HG03135 (cell line): ENCODE results near the gene GSTM2.

ENCODE experiments used
- ATAC-seq: cut with Tn5 transposase; IDR thresholded peaks from one replicate; pipeline ENCODE4 v1.9.1; 2021; ENCODE audit warnings: mild to moderate bottlenecking, moderate library complexity; ENCODE audit not compliant: unreplicated experiment

Gene GSTM2

DNA sequence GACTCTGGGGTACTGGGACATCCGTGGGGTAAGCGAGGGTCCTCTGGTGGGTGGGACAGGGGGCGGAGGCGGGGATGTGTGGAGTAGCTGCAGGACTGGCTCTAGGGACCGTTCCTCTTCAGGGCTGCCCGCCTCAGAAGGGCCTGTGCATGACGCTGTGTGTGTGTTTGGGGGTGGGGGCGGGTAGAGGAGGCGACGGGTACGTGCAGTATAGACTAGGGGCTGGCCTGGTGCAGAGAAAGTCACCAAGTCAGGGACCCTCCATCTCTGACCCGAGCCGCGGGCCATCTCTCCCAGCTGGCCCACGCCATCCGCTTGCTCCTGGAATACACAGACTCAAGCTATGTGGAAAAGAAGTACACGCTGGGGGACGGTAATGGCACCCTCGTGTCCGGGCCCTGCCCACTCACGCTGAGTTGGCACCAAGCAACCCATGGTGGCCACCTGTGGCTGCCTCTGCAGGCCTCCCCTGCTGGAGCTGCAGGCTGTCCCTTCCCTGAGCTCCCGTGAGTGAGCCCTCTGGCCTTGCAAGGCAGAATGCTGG, 44.5 kb downstream of the GSTM2 start:
- no peak for ATAC-seq

DNA sequence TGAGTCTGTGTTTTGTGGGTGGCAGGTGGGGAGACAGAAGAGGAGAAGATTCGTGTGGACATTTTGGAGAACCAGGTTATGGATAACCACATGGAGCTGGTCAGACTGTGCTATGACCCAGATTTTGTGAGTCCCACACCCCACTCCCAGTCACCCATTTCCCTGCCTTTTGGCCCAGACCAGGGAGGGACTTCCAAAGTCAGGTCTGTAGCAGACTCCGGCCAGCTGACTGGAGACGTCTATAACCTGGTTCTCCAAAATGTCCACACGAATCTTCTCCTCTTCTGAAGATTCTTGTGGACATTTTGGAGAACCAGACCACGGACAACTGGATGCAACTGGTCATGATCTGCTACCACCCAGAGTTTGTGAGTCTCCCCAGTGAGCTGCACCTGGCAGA, 45.8 kb downstream of the GSTM2 start:
- no peak for ATAC-seq

DNA sequence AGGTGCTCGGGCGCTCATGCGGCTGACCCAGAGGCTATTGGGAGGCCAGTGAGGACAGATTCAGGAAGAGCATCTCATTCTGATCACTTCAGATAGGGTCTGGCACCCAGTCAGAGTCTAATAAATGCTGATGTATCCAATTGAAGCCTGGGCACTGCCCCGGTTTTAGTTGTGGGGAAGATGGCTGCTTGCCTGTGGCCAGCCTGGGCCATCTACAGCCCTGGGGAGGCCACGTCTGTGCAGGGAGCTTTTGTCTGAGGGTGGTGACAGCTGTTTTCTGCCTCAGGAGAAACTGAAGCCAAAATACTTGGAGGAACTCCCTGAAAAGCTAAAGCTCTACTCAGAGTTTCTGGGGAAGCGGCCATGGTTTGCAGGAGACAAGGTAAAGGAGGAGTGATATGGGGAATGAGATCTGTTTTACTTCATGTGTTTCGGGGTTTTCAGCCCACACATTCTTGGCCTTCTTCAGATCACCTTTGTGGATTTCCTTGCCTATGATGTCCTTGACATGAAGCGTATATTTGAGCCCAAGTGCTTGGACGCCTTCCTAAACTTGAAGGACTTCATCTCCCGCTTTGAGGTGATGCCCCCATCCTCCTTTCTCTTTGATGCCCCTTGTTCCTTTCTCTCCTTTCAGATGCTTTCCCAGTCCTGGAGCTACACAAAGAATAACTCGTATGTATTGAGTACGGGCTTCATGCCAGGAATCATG, 47.0 kb downstream of the GSTM2 start:
- no peak for ATAC-seq

DNA sequence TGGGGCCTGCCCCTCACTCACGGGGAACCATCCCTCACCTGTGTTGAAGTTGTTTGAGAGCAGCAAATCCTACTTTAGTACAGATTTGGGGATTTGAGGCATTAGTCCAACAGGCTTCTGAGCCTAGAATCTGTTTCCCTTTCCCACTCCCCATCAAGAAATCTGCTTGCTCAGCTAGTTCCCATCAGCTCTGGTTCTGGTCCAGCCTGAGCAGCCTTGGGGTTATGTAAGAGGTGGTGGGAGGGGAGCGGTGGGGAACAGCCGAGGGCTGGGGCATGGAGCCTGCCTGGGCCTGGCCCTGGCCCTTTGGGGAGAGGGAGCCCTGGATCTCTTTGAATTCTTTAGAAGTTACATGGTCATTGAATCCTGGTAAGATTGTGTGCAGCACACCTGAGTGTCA, 48.3 kb downstream of the GSTM2 start:
- no peak for ATAC-seq

DNA sequence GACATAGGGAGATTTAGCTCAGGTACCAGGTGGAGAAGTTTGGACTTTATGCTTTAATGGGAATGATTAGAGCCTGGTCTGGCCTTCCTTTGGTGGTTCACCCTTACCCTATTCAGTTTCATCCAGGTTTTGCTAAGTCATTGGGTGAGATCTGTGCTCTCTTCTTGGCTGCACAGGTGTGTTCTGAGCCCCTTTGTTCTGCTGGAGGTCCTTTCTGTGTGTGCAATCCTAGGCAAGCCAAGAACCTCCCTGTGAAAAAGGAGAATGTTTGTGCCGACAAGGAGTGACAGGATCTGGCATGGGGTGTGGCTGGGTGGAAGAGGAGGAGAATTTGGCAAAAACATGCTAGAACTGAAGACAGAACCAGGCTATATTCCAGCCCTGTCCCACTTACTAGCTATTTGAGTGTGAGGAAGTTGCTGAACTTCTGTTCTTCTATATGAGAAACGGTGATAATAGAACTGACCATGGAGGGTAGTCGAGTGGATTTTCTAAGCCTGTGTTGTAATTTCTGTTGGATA, 48.8 kb downstream of the GSTM2 start:
- ATAC-seq: no peak

DNA sequence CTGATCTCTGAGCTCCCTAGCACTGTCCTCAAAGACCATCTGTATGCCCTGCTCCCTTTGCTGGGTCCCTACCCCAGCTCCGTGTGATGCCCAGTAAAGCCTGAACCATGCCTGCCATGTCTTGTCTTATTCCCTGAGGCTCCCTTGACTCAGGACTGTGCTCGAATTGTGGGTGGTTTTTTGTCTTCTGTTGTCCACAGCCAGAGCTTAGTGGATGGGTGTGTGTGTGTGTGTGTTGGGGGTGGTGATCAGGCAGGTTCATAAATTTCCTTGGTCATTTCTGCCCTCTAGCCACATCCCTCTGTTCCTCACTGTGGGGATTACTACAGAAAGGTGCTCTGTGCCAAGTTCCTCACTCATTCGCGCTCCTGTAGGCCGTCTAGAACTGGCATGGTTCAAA, 49.9 kb downstream of the GSTM2 start:
- no peak for ATAC-seq

DNA sequence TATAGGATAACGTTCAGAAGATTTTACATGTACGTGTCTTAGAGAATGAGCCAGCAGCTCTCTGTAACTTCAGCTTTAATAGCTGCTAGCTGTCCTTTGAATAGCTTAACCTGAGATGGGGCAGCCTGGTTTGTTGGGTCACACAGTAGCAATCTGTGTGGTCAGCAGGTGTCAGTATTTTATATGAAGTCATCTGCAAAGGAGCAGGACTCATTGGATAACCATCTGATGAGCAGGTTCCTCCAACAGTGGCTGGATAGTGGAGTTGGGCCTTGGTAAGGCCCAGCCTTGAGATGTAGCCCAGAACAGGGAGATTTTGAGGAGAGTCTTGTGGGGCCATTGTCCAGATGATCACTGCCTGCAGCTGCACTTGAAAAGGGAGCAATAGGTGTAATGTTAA, 50.6 kb downstream of the GSTM2 start:
- ATAC-seq: no peak

DNA sequence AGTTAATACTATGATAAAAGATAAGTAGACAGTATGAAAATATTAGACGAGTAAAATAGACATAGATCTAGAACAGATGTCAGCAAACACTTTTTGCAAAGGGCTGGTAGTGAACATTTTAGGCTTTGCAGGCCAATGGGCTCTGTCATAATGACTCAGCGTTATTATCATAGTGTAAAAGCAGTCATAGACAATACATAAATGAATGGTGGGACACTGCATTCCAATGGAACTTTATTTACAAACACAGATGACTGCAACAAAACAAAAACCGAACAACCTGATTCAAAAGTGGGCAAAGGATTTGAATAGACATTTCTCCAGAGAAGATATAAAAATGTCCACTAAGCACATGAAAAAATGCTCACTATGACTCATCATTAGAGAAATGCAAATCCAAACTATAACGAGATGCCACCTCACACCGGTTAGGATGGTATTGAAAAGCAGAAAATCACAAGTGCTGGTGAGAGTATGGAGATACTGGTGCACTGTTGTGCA, 51.5 kb downstream of the GSTM2 start:
- no peak for ATAC-seq

DNA sequence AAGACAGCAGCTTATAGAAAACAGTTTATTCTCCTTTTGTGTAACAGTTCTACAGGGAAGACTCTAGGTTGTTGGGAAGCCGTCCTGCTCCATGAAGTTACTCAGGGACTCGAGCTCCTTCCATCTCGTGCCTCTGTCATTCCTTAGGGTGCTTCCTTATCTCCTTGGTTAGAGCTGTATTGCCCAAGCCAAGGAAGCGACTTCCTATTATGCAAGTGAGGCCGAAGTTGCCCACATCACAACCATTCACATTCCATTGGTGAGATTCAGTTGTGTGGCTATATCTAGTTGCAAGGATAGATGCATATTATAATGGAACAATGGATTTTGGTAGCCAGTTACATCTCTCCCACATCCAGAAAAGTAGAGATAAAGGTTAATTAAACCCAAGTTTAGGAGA, 53.2 kb downstream of the GSTM2 start:
- no peak for ATAC-seq

DNA sequence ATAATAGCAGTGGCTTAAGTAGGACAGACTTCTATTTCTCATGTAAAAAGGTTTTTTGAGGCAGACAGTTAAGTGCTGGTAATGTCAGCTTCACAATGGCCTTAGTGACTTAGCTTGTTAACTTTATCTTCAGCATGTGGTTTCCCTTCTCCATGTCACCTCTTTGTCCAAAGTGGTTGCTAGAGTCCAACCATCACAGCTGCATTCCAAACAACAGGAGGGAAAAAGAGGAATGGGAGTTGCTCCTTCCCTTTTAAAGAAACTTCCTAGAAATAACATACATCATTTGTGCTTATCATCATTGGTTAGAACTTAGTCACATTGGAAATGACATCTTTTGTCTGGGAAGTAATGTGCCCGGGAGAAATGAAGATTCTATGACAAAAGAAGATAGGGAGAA, 54.1 kb downstream of the GSTM2 start:
- no peak for ATAC-seq

DNA sequence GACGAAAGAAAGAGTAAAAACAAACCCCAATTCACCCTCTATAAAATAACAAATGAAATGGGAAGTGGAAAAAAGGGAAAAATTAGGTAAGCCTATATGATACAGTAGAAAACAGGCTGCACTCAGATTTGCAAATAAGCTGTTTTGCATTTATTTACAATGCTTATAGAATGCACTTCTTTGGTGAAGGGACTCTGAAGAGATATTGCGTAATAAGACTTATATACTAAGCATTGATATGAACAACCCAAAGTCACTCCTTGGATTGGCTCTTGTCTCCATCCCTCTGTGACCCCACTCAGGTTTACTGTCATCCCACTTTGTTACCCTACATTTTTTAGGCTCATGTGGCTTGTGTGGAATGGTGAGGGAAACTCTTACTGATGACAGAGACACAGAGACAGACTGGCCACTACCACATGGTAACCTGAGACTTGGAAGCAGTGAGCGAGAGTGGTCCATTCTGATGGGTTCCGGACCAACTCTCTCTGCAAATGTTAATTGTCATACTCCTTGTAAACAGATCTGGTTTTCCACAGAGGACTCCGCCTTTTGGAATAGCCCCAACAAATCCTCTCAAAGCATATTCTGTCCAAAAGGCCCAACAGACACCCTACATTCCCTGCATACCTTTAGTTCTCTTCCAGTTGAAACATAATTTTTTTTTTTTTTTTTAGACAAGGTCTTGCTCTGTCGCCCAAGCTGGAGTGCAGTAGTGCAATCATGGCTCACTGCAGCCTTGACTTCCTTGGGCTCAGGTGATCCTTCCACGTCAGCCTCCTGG, 55.2 kb downstream of the GSTM2 start:
- ATAC-seq: no peak
